CD4-positive, alpha-beta T cell treated with Interferon alpha-2 for 1 hour (primary cell): ENCODE results near the gene WHRN.

Source experiments
- DNase-seq, 2 donors: peaks; one replicate each; pipeline ENCODE4 v3.0.0-alpha.2; 2020 to 2022

WHRN gene

GRCh38 chr9:114445616-114446015 is 59.7 kb downstream of the WHRN start:
- no peak for DNase-seq

GRCh38 chr9:114442022-114442421 is 63.3 kb downstream of the WHRN start:
- no peak for DNase-seq

GRCh38 chr9:114437401-114437893 is 67.8 kb downstream of the WHRN start:
- no peak for DNase-seq

GRCh38 chr9:114434878-114435311 is 70.4 kb downstream of the WHRN start:
- peak in 1 of 2 donors; percentile 25 for DNase-seq

GRCh38 chr9:114433720-114434255 is 71.5 kb downstream of the WHRN start:
- no peak for DNase-seq

GRCh38 chr9:114433086-114433485 is 72.2 kb downstream of the WHRN start:
- DNase-seq, result no peak

- no peak for DNase-seq
These were observed 72.8 kb downstream of the WHRN start for GRCh38 chr9:114432323-114433067.

GRCh38 chr9:114431770-114432169 is 73.5 kb downstream of the WHRN start:
- no peak for DNase-seq

GRCh38 chr9:114431003-114431402 is 74.3 kb downstream of the WHRN start:
- DNase-seq, result no peak

GRCh38 chr9:114430457-114430856 is 74.8 kb downstream of the WHRN start:
- DNase-seq, result no peak

GRCh38 chr9:114429488-114429887 is 75.8 kb downstream of the WHRN start:
- no peak for DNase-seq

GRCh38 chr9:114428466-114428865 is 76.8 kb downstream of the WHRN start:
- no peak for DNase-seq

GRCh38 chr9:114427644-114428043 is 77.6 kb downstream of the WHRN start:
- DNase-seq, result no peak

GRCh38 chr9:114426046-114426948 is 79.0 kb downstream of the WHRN start:
- no peak for DNase-seq

- no peak for DNase-seq
These were observed 80.1 kb downstream of the WHRN start for GRCh38 chr9:114425126-114425525.

- DNase-seq, result no peak
These were observed 81.1 kb downstream of the WHRN start for GRCh38 chr9:114424126-114424525.

- no peak for DNase-seq
These were observed 82.1 kb downstream of the WHRN start for GRCh38 chr9:114423181-114423580.

- no peak for DNase-seq
These were observed 84.1 kb downstream of the WHRN start for GRCh38 chr9:114421147-114421546.

GRCh38 chr9:114419796-114420195 is 85.5 kb downstream of the WHRN start:
- DNase-seq, result no peak

- no peak for DNase-seq
These were observed 87.2 kb downstream of the WHRN start for GRCh38 chr9:114418053-114418452.

GRCh38 chr9:114417511-114417910 is 87.8 kb downstream of the WHRN start:
- no peak for DNase-seq

- DNase-seq, result no peak
These were observed 88.4 kb downstream of the WHRN start for GRCh38 chr9:114416906-114417305.

GRCh38 chr9:114416290-114416689 is 89.0 kb downstream of the WHRN start:
- DNase-seq, result no peak

GRCh38 chr9:114414346-114414745 is 90.9 kb downstream of the WHRN start:
- DNase-seq, result no peak
